Loucy (cell line): ENCODE measurements around the gene PRF1.

Experiments
- EZH2phosphoT487 ChIP-seq: fragments of 200-600 bp; IDR thresholded peaks from 2 replicates; pipeline ENCODE4 v1.6.1; 2018; ENCODE audit warnings: antibody characterized with exemption, mild to moderate bottlenecking, moderate library complexity, borderline replicate concordance
- TF ChIP-seq, protein P1 (sequence below): fragments of 200-600 bp; sonication (generic); conservative IDR thresholded peaks from 2 replicates; pipeline ENCODE4 v1.5.1; 2014; ENCODE audit warnings: mild to moderate bottlenecking, antibody characterized with exemption, low read length

DNA sequence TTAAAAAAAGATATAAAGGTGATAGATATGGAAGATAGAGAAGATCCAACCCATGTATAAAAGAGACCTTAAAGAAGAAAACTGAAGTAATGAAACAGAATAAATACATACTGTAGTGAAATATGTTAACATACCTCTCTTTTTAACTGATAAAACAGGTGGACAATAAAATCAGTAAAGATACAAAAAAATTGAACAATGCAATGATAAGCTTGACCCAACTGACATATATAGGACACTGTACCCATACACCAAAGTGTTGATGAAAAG, 17.4 kb upstream of the PRF1 start:
- TF ChIP-seq, protein P1, sequence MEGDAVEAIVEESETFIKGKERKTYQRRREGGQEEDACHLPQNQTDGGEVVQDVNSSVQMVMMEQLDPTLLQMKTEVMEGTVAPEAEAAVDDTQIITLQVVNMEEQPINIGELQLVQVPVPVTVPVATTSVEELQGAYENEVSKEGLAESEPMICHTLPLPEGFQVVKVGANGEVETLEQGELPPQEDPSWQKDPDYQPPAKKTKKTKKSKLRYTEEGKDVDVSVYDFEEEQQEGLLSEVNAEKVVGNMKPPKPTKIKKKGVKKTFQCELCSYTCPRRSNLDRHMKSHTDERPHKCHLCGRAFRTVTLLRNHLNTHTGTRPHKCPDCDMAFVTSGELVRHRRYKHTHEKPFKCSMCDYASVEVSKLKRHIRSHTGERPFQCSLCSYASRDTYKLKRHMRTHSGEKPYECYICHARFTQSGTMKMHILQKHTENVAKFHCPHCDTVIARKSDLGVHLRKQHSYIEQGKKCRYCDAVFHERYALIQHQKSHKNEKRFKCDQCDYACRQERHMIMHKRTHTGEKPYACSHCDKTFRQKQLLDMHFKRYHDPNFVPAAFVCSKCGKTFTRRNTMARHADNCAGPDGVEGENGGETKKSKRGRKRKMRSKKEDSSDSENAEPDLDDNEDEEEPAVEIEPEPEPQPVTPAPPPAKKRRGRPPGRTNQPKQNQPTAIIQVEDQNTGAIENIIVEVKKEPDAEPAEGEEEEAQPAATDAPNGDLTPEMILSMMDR, result no peak
- no peak for TF ChIP-seq EZH2phosphoT487
